K562 (cell line): ENCODE results near the gene CDCP1. TPM values are rescaled to one million over a fixed set of nuclear protein-coding genes. Genes with fewer than 3 reads are reported as not detected.

Experiments used
- BDP1 ChIP-seq: IDR thresholded peaks from 3 replicates; pipeline ENCODE4 v1.6.1; 2011; ENCODE audit not compliant: insufficient read length, insufficient read depth
- HIVEP1 ChIP-seq: fragments of 250-450 bp; sonication (Bioruptor Pico); IDR thresholded peaks from 2 replicates; pipeline ENCODE4 v1.4.0; 2020; ENCODE audit warnings: mild to moderate bottlenecking
- HOXB6 ChIP-seq: fragments of 250-450 bp; sonication (Bioruptor Pico); IDR thresholded peaks from 2 replicates; pipeline ENCODE4 v1.5.1; 2022; ENCODE audit warnings: mild to moderate bottlenecking, borderline replicate concordance
- KHSRP ChIP-seq: fragments of 450-650 bp; IDR thresholded peaks from 2 replicates; pipeline ENCODE4 v1.6.1; 2017
- TBL1XR1 ChIP-seq, 2 experiments: IDR thresholded peaks; 2 replicates each; pipeline ENCODE4 v1.6.1; 2012; ENCODE audit warnings: improper control_type of control experiment in 2 of 2, low read length in 2 of 2, mild to moderate bottlenecking in 1 of 2
- ZFP1 ChIP-seq: fragments of 450-650 bp; formaldehyde crosslinking; IDR thresholded peaks from 2 replicates; pipeline ENCODE4 v1.4.0; 2020; ENCODE audit warnings: mild to moderate bottlenecking, mixed read lengths
- ZNF24 ChIP-seq: fragments of 450-650 bp; IDR thresholded peaks from 2 replicates; pipeline ENCODE4 v1.6.1; 2016
- ZNF445 ChIP-seq: fragments of 250-450 bp; sonication (Bioruptor Pico); IDR thresholded peaks from 2 replicates; pipeline ENCODE4 v1.4.0; 2020; ENCODE audit warnings: low read depth, mild to moderate bottlenecking, moderate library complexity
- ZSCAN29 ChIP-seq: fragments of 450-650 bp; IDR thresholded peaks from 2 replicates; pipeline ENCODE4 v1.6.1; 2017
- polyA plus RNA-seq, 8 experiments: library from polyadenylated mRNA; depleted of rRNA in 4 of 8; stranded (reverse) in 5 of 8; unstranded in 3 of 8; fragments of >200 nt; fragmentation: Nextera tagmentation in 2 of 8; fragmentation: Illumina TruSeq in 1 of 8; extraction: Ambion mirVana in 2 of 8; extraction: Trizol in 1 of 8; gene quantifications; 2 replicates each; pipeline versions ENCODE4 v1.2.1 to v1.2.3, GENCODE V29; 2011 to 2014; ENCODE audit warnings: inconsistent platforms in 1 of 8, missing spikeins in 1 of 8
- total RNA-seq, 7 experiments: library from RNA; depleted of rRNA in 6 of 7; stranded (reverse); fragments of >200 nt in 6 of 7; fragmentation: Illumina TruSeq in 2 of 7; extraction: Trizol in 2 of 7; gene quantifications; 2 replicates each; pipeline versions ENCODE4 v1.2.1 to v1.2.3, GENCODE V29; 2011 to 2021; ENCODE audit warnings: low replicate concordance in 1 of 7
- TF ChIP-seq, protein P1 (sequence below): fragments of 250-450 bp; sonication (Bioruptor Pico); IDR thresholded peaks from 2 replicates; pipeline ENCODE4 v1.5.0; 2021; ENCODE audit warnings: mild to moderate bottlenecking, moderate library complexity
- TF ChIP-seq, protein P2 (sequence below): sonication (generic); formaldehyde crosslinking; IDR thresholded peaks from 2 replicates; pipeline ENCODE4 v1.8.1; 2023; ENCODE audit warnings: mild to moderate bottlenecking, missing genetic modification reagents
- TF ChIP-seq, protein P3 (sequence below): fragments of 250-450 bp; sonication (Bioruptor Pico); IDR thresholded peaks from 2 replicates; pipeline ENCODE4 v1.5.0; 2021
- TF ChIP-seq, protein P4 (sequence below): fragments of 250-450 bp; sonication (Bioruptor Pico); IDR thresholded peaks from 2 replicates; pipeline ENCODE4 v1.4.0; 2020
- TF ChIP-seq, protein P5 (sequence below): fragments of 200-800 bp; sonication (Bioruptor generic); IDR thresholded peaks from 2 replicates; pipeline ENCODE4 v1.6.1; 2017; ENCODE audit warnings: missing genetic modification characterization, missing compliant biosample characterization

CDCP1 gene
- total and polyA plus RNA-seq, 9 of the 15 experiments (the other 6 are each of a cell fraction or from before 2014, with no cell fraction given), result 3.9 to 16.4 (median 5.2) TPM

DNA sequence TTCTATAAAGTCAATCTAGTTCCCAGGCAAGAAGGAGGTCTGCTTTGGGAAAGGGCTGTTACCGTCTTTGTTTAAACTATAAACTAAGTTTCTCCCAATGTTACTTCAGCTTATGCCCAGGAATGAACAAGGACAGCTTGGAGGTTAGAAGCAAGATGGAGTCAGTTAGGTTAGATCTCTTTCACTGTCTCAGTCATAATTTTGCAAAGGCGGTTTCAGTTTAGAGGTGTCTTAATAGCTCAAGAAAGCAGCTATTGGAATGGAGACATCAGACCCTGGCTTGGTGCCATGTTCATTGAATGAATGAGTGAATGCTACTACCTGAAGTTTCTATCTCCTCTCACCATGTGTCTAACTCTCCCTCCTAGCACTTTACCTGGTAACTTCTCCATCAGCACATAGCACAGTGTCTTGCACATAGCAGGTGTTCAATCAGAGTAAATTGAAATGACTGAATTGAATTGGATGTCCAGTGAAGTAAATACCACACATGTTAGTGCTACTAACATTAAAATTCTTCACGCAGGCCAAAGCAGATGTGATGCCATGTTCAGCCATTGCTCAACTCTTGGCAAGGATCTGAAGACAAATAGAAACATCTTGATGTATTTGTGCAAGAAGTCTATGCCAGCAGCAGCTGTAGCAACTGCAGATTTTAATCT, 91.9 kb downstream of the CDCP1 start (continued):
- TF ChIP-seq, protein P1, sequence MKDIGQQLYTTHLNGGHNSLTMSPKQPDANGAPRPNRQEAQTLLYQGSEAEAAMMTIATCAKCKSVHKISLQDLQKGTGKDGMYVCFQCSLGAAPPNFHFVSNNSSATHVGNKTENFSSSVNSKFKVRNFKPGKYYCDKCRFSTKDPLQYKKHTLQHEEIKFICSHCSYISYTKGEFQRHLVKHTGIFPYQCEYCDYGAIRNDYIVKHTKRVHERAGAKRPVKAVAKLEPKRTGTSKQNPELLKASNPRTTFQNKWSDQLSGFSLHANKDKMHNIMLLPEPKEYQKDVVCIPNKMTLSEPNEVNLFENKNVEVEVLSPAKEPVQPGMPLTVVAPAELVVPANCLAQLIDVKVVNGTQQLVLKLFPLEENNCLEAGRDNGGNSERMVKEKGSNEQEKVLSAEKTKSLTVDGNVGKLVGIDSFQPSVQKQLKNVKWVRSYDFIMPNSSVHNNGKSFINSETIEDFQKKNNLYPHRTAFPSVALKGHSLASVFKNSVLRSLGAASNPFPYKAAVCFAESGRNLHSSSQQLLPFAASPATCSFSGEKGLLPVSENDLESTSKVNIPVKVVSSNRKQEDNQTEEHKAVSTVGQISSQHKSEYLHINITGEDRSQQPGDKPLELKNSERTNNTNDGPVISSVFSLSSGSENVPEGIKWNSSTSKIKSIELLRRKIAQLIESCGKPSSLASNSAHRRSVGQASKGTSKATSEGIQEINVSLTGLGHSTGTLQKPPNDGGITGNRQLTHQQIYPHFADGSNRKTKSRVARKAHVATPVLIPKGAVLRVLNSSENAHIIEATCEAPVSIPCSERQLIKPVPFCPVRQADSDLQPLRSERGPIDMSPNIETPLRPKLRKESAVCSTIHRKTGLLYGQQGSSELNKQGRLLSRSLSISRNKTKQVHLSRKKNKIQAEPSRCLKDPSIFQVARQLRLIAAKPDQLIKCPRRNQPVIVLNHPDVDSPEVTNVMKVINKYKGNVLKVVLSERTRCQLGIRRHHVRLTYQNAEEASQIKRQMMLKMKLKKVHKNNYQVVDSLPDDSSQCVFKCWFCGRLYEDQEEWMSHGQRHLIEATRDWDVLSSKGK (CRISPR knock-in tag), result no peak
- TF ChIP-seq, protein P2, sequence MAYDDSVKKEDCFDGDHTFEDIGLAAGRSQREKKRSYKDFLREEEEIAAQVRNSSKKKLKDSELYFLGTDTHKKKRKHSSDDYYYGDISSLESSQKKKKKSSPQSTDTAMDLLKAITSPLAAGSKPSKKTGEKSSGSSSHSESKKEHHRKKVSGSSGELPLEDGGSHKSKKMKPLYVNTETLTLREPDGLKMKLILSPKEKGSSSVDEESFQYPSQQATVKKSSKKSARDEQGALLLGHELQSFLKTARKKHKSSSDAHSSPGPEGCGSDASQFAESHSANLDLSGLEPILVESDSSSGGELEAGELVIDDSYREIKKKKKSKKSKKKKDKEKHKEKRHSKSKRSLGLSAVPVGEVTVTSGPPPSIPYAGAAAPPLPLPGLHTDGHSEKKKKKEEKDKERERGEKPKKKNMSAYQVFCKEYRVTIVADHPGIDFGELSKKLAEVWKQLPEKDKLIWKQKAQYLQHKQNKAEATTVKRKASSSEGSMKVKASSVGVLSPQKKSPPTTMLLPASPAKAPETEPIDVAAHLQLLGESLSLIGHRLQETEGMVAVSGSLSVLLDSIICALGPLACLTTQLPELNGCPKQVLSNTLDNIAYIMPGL, result no peak
- peak; percentile 97 for TF ChIP-seq HIVEP1 (CRISPR knock-in tag)
- TF ChIP-seq, protein P3, sequence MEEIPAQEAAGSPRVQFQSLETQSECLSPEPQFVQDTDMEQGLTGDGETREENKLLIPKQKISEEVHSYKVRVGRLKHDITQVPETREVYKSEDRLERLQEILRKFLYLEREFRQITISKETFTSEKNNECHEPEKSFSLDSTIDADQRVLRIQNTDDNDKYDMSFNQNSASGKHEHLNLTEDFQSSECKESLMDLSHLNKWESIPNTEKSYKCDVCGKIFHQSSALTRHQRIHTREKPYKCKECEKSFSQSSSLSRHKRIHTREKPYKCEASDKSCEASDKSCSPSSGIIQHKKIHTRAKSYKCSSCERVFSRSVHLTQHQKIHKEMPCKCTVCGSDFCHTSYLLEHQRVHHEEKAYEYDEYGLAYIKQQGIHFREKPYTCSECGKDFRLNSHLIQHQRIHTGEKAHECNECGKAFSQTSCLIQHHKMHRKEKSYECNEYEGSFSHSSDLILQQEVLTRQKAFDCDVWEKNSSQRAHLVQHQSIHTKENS (CRISPR knock-in tag), result no peak
- TF ChIP-seq, protein P4, sequence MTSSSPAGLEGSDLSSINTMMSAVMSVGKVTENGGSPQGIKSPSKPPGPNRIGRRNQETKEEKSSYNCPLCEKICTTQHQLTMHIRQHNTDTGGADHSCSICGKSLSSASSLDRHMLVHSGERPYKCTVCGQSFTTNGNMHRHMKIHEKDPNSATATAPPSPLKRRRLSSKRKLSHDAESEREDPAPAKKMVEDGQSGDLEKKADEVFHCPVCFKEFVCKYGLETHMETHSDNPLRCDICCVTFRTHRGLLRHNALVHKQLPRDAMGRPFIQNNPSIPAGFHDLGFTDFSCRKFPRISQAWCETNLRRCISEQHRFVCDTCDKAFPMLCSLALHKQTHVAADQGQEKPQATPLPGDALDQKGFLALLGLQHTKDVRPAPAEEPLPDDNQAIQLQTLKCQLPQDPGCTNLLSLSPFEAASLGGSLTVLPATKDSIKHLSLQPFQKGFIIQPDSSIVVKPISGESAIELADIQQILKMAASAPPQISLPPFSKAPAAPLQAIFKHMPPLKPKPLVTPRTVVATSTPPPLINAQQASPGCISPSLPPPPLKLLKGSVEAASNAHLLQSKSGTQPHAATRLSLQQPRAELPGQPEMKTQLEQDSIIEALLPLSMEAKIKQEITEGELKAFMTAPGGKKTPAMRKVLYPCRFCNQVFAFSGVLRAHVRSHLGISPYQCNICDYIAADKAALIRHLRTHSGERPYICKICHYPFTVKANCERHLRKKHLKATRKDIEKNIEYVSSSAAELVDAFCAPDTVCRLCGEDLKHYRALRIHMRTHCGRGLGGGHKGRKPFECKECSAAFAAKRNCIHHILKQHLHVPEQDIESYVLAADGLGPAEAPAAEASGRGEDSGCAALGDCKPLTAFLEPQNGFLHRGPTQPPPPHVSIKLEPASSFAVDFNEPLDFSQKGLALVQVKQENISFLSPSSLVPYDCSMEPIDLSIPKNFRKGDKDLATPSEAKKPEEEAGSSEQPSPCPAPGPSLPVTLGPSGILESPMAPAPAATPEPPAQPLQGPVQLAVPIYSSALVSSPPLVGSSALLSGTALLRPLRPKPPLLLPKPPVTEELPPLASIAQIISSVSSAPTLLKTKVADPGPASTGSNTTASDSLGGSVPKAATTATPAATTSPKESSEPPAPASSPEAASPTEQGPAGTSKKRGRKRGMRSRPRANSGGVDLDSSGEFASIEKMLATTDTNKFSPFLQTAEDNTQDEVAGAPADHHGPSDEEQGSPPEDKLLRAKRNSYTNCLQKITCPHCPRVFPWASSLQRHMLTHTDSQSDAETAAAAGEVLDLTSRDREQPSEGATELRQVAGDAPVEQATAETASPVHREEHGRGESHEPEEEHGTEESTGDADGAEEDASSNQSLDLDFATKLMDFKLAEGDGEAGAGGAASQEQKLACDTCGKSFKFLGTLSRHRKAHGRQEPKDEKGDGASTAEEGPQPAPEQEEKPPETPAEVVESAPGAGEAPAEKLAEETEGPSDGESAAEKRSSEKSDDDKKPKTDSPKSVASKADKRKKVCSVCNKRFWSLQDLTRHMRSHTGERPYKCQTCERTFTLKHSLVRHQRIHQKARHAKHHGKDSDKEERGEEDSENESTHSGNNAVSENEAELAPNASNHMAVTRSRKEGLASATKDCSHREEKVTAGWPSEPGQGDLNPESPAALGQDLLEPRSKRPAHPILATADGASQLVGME, result peak; percentile 98
- TF ChIP-seq, protein P5, sequence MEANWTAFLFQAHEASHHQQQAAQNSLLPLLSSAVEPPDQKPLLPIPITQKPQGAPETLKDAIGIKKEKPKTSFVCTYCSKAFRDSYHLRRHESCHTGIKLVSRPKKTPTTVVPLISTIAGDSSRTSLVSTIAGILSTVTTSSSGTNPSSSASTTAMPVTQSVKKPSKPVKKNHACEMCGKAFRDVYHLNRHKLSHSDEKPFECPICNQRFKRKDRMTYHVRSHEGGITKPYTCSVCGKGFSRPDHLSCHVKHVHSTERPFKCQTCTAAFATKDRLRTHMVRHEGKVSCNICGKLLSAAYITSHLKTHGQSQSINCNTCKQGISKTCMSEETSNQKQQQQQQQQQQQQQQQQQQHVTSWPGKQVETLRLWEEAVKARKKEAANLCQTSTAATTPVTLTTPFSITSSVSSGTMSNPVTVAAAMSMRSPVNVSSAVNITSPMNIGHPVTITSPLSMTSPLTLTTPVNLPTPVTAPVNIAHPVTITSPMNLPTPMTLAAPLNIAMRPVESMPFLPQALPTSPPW, result no peak
- no peak for TF ChIP-seq ZSCAN29
- TF ChIP-seq ZNF445 (CRISPR knock-in tag), result peak; percentile 94
- no peak for TF ChIP-seq BDP1
- no peak for TF ChIP-seq KHSRP
- no peak for TF ChIP-seq TBL1XR1 (IDR thresholded peaks at IDR 0.05; ENCODE audit: low read length in 2 of 2)
- peak; percentile 74; the same call in 1 of the 2 replicates for TF ChIP-seq HOXB6 (CRISPR knock-in tag)
- TF ChIP-seq ZNF24, result peak; percentile 76
- peak; percentile 86 for TF ChIP-seq ZFP1 (CRISPR knock-in tag)
